ENCODE results near the gene YTHDF2.

DNA sequence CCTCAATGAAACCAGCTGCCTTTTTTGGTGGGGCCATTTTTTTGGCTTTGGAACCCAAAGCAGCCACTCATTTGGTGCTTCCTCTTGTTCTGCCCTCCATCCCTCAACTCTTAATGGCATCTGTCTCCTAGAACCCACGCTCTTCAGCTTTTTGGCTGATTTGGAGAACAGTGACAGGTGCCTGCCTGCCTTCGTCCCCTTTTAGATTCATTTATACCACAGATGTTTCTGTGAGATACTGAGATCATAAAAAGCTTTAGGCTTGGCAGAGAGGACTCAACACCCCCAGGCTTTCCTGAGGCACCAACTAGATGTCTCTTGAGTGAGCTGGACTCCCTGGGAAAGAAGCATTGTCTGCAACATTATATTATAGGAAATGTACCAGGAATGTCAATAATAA lies 20.4 kb upstream of the YTHDF2 start:
- TF ChIP-seq SIN3A (IDR thresholded peaks at IDR 0.05; ENCODE audit: borderline replicate concordance, low read depth, low read length) (no peak), CTCF (IDR thresholded peaks at IDR 0.05) (no peak), TCF12 (IDR thresholded peaks at IDR 0.05) (no peak), USF2 (IDR thresholded peaks at IDR 0.05; ENCODE audit: borderline replicate concordance, low read depth, low read length) (no peak), POLR2AphosphoS5 (IDR thresholded peaks at IDR 0.05; ENCODE audit: low read depth, low read length) (no peak), ELF1 (IDR thresholded peaks at IDR 0.05) (no peak), EZH2phosphoT487 (IDR thresholded peaks at IDR 0.05; ENCODE audit: borderline replicate concordance, low read depth) (no peak), RAD21 (IDR thresholded peaks at IDR 0.05; ENCODE audit: low read length) (no peak)
- TF ChIP-seq, protein P1, sequence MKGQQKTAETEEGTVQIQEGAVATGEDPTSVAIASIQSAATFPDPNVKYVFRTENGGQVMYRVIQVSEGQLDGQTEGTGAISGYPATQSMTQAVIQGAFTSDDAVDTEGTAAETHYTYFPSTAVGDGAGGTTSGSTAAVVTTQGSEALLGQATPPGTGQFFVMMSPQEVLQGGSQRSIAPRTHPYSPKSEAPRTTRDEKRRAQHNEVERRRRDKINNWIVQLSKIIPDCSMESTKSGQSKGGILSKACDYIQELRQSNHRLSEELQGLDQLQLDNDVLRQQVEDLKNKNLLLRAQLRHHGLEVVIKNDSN (IDR thresholded peaks at IDR 0.05; ENCODE audit: borderline replicate concordance, low read depth) = no peak

Measured in SK-N-SH (cell line).